GM18505 (cell line): ENCODE data around the gene LRRK2.
"Not testable (repeated sequence)": the region's sequence is repeated elsewhere in the genome, so short reads cannot be mapped to it uniquely, and the experiment has no call there.

Source experiments
- ATAC-seq: cut with Tn5 transposase; IDR thresholded peaks from one replicate; pipeline ENCODE4 v1.9.1; 2021; ENCODE audit not compliant: unreplicated experiment
- POLR2A ChIP-seq: IDR thresholded peaks from 4 replicates; pipeline ENCODE4 v1.6.1; 2011; ENCODE audit warnings: borderline replicate concordance; ENCODE audit not compliant: insufficient read depth, insufficient read length; ENCODE audit errors: extremely low read depth

Gene LRRK2

GRCh38 chr12:40202095-40203059 lies 22.4 kb upstream of the LRRK2 start:
- peak; percentile 73 for ATAC-seq
- no peak for TF ChIP-seq POLR2A

DNA sequence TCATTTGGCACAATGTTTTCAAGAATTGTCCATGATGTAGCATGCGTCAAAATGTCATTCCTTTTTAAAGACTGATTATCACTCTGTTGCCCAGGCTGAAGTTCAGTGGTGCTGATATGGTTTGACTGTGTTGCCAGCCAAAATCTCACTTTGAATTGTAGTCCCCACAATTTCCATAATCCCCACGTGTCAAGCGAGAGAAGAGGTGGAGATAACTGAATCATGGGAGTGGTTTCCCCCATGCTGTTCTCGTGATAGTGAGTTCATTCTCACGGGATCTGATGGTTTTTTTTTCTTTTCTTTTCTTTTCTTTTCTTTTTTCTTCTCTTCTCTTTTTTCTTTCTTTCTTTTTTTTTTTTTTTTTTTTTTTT lies 21.8 kb upstream of the LRRK2 start:
- ATAC-seq: no peak
- no peak for TF ChIP-seq POLR2A

- no peak for TF ChIP-seq POLR2A
- ATAC-seq: no peak
Observed at GRCh38 chr12:40204337-40204736, 20.5 kb upstream of the LRRK2 start.

- TF ChIP-seq POLR2A: no peak
- no peak for ATAC-seq
Observed at GRCh38 chr12:40207551-40207950, 17.2 kb upstream of the LRRK2 start.

GRCh38 chr12:40208707-40209446 lies 15.9 kb upstream of the LRRK2 start:
- no peak for TF ChIP-seq POLR2A
- peak; percentile 96 for ATAC-seq

DNA sequence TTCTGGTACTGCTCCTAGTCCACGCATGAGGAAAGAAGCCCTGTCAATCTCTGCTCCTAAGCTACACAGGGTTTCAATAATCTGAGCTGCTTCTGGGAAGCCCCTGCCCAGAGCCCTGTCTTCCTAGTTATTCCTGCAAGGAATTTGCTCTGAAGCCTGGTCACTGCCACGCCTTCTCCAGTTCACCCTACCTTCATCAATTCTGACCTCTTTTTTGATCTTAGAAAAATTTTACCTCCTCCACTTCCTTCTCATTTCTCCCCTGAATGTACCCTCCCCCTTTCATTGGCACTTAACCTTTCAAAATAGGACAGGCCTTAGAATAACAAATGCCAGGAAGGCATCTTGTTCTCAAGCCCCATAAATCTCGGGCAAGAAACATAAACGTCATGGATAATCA lies 14.9 kb upstream of the LRRK2 start:
- no peak for TF ChIP-seq POLR2A
- ATAC-seq: no peak

- ATAC-seq: not testable (repeated sequence)
Observed at GRCh38 chr12:40211186-40211585, 13.6 kb upstream of the LRRK2 start.

- no peak for ATAC-seq
- no peak for TF ChIP-seq POLR2A
Observed at GRCh38 chr12:40212566-40212965, 12.2 kb upstream of the LRRK2 start.

- ATAC-seq: no peak
Observed at GRCh38 chr12:40215982-40216381, 8.8 kb upstream of the LRRK2 start.

GRCh38 chr12:40216516-40217288 lies 8.1 kb upstream of the LRRK2 start:
- TF ChIP-seq POLR2A: no peak

More at GRCh38 chr12:40215982-40216381, 8.8 kb upstream of the LRRK2 start:
- no peak for TF ChIP-seq POLR2A

DNA sequence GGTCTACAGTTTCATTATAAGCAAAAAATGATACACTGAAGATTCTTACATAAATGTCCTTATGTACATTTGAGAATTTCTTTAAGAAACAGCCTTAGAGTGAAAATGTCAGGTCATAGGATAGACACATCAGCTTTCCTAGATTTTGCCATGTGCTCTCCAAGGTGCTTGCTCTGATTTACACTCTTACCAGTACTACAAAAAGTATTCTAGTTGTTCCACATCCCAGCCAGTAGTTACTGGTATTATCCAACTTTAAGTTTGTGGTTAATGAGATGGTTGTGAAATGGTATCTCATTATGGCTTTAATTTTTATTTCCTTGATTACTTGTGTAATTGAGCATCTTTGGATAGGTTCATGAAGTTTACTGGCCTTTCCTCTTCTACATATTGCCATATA lies 5.0 kb upstream of the LRRK2 start:
- ATAC-seq: no peak
- no peak for TF ChIP-seq POLR2A

More at GRCh38 chr12:40216516-40217288, 8.1 kb upstream of the LRRK2 start:
- ATAC-seq: no peak

- no peak for TF ChIP-seq POLR2A
- no peak for ATAC-seq
Observed at GRCh38 chr12:40222247-40222646, 2.5 kb upstream of the LRRK2 start.

GRCh38 chr12:40223646-40224045 lies 1.2 kb upstream of the LRRK2 start:
- TF ChIP-seq POLR2A: no peak
- ATAC-seq: no peak
